Loucy (cell line): ENCODE measurements around the gene MBP.

Source experiments
- H2AFZ ChIP-seq: fragments of 200-600 bp; sonication (generic); 2 replicates; pipeline ENCODE4 v1.6.0; 2016; ENCODE audit warnings: antibody characterized with exemption, mild to moderate bottlenecking, low read length, moderate library complexity
- H3F3A ChIP-seq: fragments of 200-600 bp; 2 replicates; pipeline ENCODE4 v1.6.0; 2016; ENCODE audit warnings: antibody characterized with exemption, low read depth, mild to moderate bottlenecking
- H3K27me3 ChIP-seq: fragments of 200-600 bp; sonication (generic); 2 replicates; pipeline ENCODE4 v1.6.1; 2014; ENCODE audit warnings: low read length, mild to moderate bottlenecking; ENCODE audit not compliant: insufficient read depth, poor library complexity, severe bottlenecking
- H3K36me3 ChIP-seq: fragments of 200-600 bp; sonication (generic); 2 replicates; pipeline ENCODE4 v1.6.1; 2016; ENCODE audit warnings: low read length; ENCODE audit not compliant: insufficient read depth
- H3K4me1 ChIP-seq: fragments of 200-600 bp; sonication (generic); 2 replicates; pipeline ENCODE4 v1.5.1; 2014; ENCODE audit warnings: low read length, mild to moderate bottlenecking; ENCODE audit not compliant: insufficient read depth, poor library complexity, severe bottlenecking
- H3K4me2 ChIP-seq: fragments of 200-600 bp; sonication (generic); 2 replicates; pipeline ENCODE4 v1.6.0; 2014; ENCODE audit warnings: antibody characterized with exemption, low read length, low read depth, mild to moderate bottlenecking; ENCODE audit not compliant: poor library complexity, severe bottlenecking
- H3K4me3 ChIP-seq: fragments of 200-600 bp; sonication (generic); 2 replicates; pipeline ENCODE4 v1.5.1; 2014; ENCODE audit warnings: low read length, mild to moderate bottlenecking, mixed read lengths; ENCODE audit not compliant: poor library complexity, severe bottlenecking
- H3K79me2 ChIP-seq: fragments of 200-600 bp; sonication (generic); 2 replicates; pipeline ENCODE4 v1.6.1; 2014; ENCODE audit warnings: low read length; ENCODE audit not compliant: insufficient read depth
- H3K9ac ChIP-seq: fragments of 200-600 bp; sonication (generic); 2 replicates; pipeline ENCODE4 v1.6.0; 2014; ENCODE audit warnings: mild to moderate bottlenecking, low read depth, low read length, moderate library complexity; ENCODE audit not compliant: poor library complexity, severe bottlenecking
- H3K9me2 ChIP-seq: fragments of 200-600 bp; sonication (generic); replicated peaks from 2 replicates; pipeline ENCODE4 v1.6.1; 2016; ENCODE audit warnings: low read depth, low read length, mixed read lengths
- H3K9me3 ChIP-seq: fragments of 200-600 bp; sonication (generic); 2 replicates; pipeline ENCODE4 v1.6.1; 2014; ENCODE audit warnings: mild to moderate bottlenecking, antibody characterized with exemption, low read length, low read depth; ENCODE audit not compliant: insufficient read depth
- H4K20me1 ChIP-seq: fragments of 200-600 bp; sonication (generic); 2 replicates; pipeline ENCODE4 v1.6.0; 2014; ENCODE audit warnings: antibody characterized with exemption, low read length, mild to moderate bottlenecking; ENCODE audit not compliant: insufficient read depth, poor library complexity, severe bottlenecking
- EZH2phosphoT487 ChIP-seq: fragments of 200-600 bp; IDR thresholded peaks from 2 replicates; pipeline ENCODE4 v1.6.1; 2018; ENCODE audit warnings: antibody characterized with exemption, mild to moderate bottlenecking, moderate library complexity, borderline replicate concordance
- TF ChIP-seq, protein P1 (sequence below): fragments of 200-600 bp; sonication (generic); conservative IDR thresholded peaks from 2 replicates; pipeline ENCODE4 v1.5.1; 2014; ENCODE audit warnings: mild to moderate bottlenecking, antibody characterized with exemption, low read length

The MBP gene

DNA sequence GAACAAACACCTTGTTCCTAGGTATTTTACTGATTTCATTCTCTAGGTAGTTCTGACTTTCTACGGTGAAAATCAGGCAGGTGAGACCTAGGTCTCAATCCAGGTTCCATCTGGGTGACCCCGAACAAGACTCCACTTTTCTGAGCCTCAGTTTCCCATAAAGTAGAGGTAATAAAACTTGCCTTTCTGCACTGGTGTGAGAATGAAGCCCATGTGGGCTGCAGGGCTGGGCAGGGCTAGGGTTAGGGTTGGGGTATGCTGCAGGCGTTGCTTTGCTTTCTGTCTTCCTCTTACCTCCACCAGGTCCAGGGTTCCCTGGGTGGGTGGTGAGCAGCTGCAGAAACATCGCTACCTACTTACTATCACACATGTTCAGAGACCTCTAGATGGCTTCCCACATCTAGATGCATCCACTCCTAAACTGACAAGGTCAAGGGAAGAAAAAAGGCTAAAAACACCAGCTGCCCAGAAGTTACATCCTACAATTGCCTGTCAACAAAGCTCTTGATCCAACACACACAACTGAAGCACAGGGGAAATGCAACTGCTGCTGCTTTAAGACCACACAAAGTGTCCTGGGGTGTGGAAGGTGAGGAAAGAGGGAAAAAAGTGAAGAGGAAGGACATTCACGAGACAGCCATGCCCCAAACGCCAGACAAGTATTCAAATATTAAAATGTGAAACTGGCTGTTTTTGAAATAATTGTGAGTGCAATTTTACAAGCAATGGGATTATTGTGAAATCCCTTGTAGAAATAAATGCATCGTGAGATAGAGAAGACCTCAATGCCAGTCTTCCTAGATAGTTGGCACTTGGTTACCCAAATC is 23.5 kb downstream of the MBP start:
- H3K27me3 ChIP-seq = no peaks in the 10 kb centered on the region
- no peaks in the 10 kb centered on the region for H3K9me3 ChIP-seq
- TF ChIP-seq EZH2phosphoT487 = no peak
- TF ChIP-seq, protein P1, sequence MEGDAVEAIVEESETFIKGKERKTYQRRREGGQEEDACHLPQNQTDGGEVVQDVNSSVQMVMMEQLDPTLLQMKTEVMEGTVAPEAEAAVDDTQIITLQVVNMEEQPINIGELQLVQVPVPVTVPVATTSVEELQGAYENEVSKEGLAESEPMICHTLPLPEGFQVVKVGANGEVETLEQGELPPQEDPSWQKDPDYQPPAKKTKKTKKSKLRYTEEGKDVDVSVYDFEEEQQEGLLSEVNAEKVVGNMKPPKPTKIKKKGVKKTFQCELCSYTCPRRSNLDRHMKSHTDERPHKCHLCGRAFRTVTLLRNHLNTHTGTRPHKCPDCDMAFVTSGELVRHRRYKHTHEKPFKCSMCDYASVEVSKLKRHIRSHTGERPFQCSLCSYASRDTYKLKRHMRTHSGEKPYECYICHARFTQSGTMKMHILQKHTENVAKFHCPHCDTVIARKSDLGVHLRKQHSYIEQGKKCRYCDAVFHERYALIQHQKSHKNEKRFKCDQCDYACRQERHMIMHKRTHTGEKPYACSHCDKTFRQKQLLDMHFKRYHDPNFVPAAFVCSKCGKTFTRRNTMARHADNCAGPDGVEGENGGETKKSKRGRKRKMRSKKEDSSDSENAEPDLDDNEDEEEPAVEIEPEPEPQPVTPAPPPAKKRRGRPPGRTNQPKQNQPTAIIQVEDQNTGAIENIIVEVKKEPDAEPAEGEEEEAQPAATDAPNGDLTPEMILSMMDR = no peak
- no peaks in the 10 kb centered on the region for H3K36me3 ChIP-seq
- H3K9me2 ChIP-seq = no peaks in the 10 kb centered on the region
- H3K4me1 ChIP-seq = peaks cover 95% of the 10 kb centered on the region
- H3K9ac ChIP-seq = peak overlapping the region; percentile 51
- peaks cover 8% of the 10 kb centered on the region; the same call in 1 of the 2 replicates for H3F3A ChIP-seq
- no peak overlapping the region for H3K4me2 ChIP-seq
- H4K20me1 ChIP-seq = no peaks in the 10 kb centered on the region
- peaks cover 21% of the 10 kb centered on the region; the same call in 1 of the 2 replicates for H3K79me2 ChIP-seq
- no peak overlapping the region for H3K4me3 ChIP-seq
- no peak overlapping the region for H2AFZ ChIP-seq

DNA sequence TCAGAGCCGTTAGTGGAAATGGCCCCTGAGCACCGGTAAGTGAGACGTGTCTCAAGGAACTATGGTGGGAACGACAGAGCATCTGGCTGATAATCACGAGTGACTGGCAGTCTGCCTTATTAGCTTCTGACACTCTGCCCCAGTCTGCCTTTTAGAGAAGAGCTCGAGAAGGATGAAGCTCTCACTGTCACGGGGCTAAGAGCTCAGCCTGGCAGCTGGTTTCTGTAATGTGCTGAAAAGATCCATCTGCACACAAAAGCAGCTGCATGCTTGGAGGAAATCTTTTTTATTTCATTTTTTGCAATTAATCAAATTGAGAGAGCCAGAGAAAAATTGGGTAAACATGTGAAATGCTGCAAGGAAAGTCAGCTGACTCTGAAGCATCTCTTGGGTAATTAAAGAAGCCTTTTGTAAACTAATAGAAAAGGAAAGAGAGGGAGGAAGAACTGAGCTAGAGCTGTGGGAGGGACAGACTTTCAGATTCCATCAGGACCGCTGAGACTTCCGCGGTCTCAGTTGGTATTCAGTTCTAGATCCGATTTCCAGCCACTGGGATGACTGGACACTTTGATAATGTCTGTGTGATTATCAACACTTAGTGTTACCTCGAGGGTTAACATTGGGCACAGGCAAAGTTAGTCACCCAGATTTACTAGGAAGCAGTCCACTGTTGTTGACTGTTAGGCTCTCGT is 24.4 kb downstream of the MBP start:
- peak overlapping the region; percentile 51 for H3K9ac ChIP-seq
- peak overlapping the region; percentile 20 for H3K4me2 ChIP-seq
- no peaks in the 10 kb centered on the region for H4K20me1 ChIP-seq
- H3F3A ChIP-seq = 0 out of 2 replicates have a peak, but pooled peaks cover 4% of the 10 kb centered on the region
- H3K36me3 ChIP-seq = no peaks in the 10 kb centered on the region
- no peak overlapping the region for H3K4me3 ChIP-seq
- no peaks in the 10 kb centered on the region for H3K9me3 ChIP-seq
- TF ChIP-seq EZH2phosphoT487 = no peak
- TF ChIP-seq, protein P1 = no peak
- H3K79me2 ChIP-seq = peaks cover 24% of the 10 kb centered on the region; the same call in 1 of the 2 replicates
- H3K4me1 ChIP-seq = peaks cover 95% of the 10 kb centered on the region
- H3K9me2 ChIP-seq = no peaks in the 10 kb centered on the region
- no peaks in the 10 kb centered on the region for H3K27me3 ChIP-seq
- no peak overlapping the region for H2AFZ ChIP-seq

DNA sequence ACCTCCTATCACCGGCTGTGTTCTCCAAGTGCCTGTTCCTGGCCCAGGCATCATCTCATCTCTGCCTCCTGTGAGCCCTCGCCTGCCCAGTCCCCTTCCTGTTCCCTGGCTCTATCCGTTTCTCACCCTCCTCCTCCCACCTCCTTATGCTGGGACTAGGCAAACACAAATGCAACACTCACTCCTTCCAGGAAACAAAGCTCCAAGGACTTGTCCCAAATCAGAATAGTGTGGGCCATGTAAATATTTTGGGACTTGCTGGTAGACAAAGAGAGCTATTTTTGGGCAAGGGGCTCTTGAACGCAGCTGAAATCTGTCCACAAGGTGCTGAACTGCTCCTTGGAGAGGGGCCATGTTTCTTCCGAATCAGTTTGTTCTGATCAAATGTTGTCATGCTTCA is 25.3 kb downstream of the MBP start:
- no peaks in the 10 kb centered on the region for H3K9me3 ChIP-seq
- no peak overlapping the region for H3K4me2 ChIP-seq
- H3K36me3 ChIP-seq = no peaks in the 10 kb centered on the region
- TF ChIP-seq EZH2phosphoT487 = no peak
- TF ChIP-seq, protein P1 = no peak
- H3K79me2 ChIP-seq = peaks cover 19% of the 10 kb centered on the region; the same call in 1 of the 2 replicates
- H3K27me3 ChIP-seq = no peaks in the 10 kb centered on the region
- peaks cover 12% of the 10 kb centered on the region for H3F3A ChIP-seq
- no peaks in the 10 kb centered on the region for H4K20me1 ChIP-seq
- no peak overlapping the region for H2AFZ ChIP-seq
- peaks cover 96% of the 10 kb centered on the region for H3K4me1 ChIP-seq
- H3K4me3 ChIP-seq = no peak overlapping the region
- no peaks in the 10 kb centered on the region for H3K9me2 ChIP-seq
- peak overlapping the region; percentile 51 for H3K9ac ChIP-seq
